HL-60 (cell line): ENCODE measurements around the gene MAB21L3.

Source experiments
- CTCF ChIP-seq: IDR thresholded peaks from one replicate; pipeline ENCODE4 v1.5.1; 2011; ENCODE audit warnings: low read length, control low read depth, inconsistent platforms; ENCODE audit not compliant: insufficient read depth
- POLR2AphosphoS5 ChIP-seq: IDR thresholded peaks from 2 replicates; pipeline ENCODE4 v1.6.1; 2012; ENCODE audit warnings: low read depth

GRCh38 chr1:116170721-116171589 lies 59.8 kb downstream of the MAB21L3 start:
- no peak for TF ChIP-seq POLR2AphosphoS5
- TF ChIP-seq CTCF = no peak
